D721Med (cell line): ENCODE results near the gene TTLL8.

Experiments used
- DNase-seq: peaks from one replicate; pipeline ENCODE4 v3.0.0; 2011; ENCODE audit warnings: low spot score; ENCODE audit not compliant: insufficient read length
- FAIRE-seq: peaks from 2 replicates; lab custom pipeline; 2011; peaks lifted over from hg19 to GRCh38; lab: Jason Lieb, UNC
- CTCF ChIP-seq: IDR thresholded peaks from 2 replicates; pipeline ENCODE4 v1.5.1; 2012; ENCODE audit warnings: mild to moderate bottlenecking, control low read depth; ENCODE audit not compliant: insufficient read depth; ENCODE audit errors: missing control alignments

TTLL8 gene

GRCh38 chr22:50070366-50070765 lies 12.3 kb upstream of the TTLL8 start:
- no peak for FAIRE-seq
- no peak for DNase-seq
- TF ChIP-seq CTCF, result no peak

GRCh38 chr22:50068096-50068495 lies 10.0 kb upstream of the TTLL8 start:
- DNase-seq, result no peak
- FAIRE-seq, result no peak
- no peak for TF ChIP-seq CTCF

- DNase-seq (no peak), FAIRE-seq (no peak)
- TF ChIP-seq CTCF, result no peak
Observed at GRCh38 chr22:50067244-50067643, 9.1 kb upstream of the TTLL8 start.

GRCh38 chr22:50064453-50064852 lies 6.4 kb upstream of the TTLL8 start:
- DNase-seq (no peak), FAIRE-seq (no peak)
- no peak for TF ChIP-seq CTCF

- FAIRE-seq (no peak), DNase-seq (no peak)
- TF ChIP-seq CTCF, result no peak
Observed at GRCh38 chr22:50063589-50064393, 5.7 kb upstream of the TTLL8 start.

- FAIRE-seq, result no peak
- no peak for DNase-seq
- TF ChIP-seq CTCF, result no peak
Observed at GRCh38 chr22:50062509-50063135, 4.5 kb upstream of the TTLL8 start.

GRCh38 chr22:50061824-50062355 lies 3.8 kb upstream of the TTLL8 start:
- DNase-seq, result no peak
- FAIRE-seq, result no peak
- no peak for TF ChIP-seq CTCF
